Femur (tissue), 1 donor: ENCODE measurements around the gene RBFA.

ENCODE experiments used
- DNase-seq: peaks from one replicate; pipeline ENCODE4 v3.0.0-alpha.2; 2017

RBFA gene

DNA sequence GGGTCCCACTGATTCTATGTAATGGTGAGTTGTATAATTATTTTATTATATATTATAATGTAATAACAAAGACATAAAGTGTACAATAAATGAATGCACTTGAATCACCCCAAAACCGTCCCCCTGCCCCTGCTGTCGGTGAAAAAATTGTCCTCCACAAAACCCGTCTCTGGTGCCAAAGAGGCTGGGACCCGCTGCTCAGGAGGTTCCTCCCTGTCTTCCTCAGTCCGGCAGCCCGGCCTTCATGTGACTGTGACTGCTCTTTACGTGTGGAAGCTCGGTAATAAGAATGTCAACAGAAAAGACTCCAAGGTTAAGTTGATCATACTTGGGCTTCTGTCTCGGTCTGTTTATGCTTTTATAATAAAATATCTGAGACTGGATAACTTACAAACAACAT, 42.1 kb downstream of the RBFA start:
- DNase-seq, result no peak

DNA sequence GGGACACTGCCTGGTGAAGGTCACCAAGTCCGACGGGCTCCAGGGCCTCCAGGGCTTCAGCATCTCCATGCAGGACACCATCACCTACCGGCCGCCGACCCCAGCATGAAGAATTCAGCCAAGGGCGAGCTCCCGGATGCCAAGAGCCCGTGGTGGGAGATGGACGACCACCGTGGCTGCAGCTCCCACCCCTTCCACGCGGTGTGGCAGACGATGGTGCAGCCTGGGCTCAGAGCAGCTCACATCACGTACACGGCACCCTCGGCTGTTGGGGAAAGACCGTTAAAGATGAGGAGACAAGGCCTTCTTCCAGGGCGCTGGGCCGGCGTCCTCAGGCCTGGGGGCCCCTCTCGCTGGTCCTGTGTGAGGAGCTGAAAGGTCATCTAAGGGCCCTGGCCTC, 43.6 kb downstream of the RBFA start:
- DNase-seq, result no peak
